Subcutaneous adipose tissue (tissue), 4 donors: Measurements from ENCODE around the gene STK17B. TPM values are rescaled to one million over a fixed set of nuclear protein-coding genes. Genes with fewer than 3 reads are reported as not detected.

Experiments
- total RNA-seq, 4 donors: library from RNA; depleted of rRNA; stranded (reverse); fragments of >200 nt; gene quantifications; one replicate each; pipeline ENCODE4 v1.1.0, GENCODE V29; 2016
- TF ChIP-seq, protein P1 (sequence below): fragments of 450-650 bp; IDR thresholded peaks from one replicate; pipeline ENCODE4 v1.5.1; 2016; ENCODE audit warnings: low read depth, mild to moderate bottlenecking, control low read depth, antibody characterized with exemption, moderate library complexity

Gene STK17B
- total RNA-seq, 4 donors from 2014 or later, result 49.0 to 109 (median 102) TPM

DNA sequence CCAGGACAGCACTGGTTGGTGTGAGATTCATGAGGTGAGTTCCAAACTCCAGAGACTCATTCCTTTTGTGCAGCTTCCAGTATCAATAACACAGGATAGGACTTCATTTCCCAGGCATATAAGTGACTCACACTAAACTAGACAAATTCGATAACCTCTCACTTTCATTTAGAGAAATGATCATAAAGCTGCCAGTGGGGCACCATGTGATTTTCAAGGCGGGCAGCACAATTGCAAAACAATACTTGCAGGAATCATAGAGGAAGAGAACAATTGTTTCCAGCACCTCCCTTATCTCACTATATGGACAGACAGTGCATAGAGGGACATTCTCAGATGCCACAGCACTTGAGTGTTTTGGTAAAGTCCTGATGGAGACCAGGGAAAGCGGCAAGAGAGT lies 71.5 kb downstream of the STK17B start:
- TF ChIP-seq, protein P1, sequence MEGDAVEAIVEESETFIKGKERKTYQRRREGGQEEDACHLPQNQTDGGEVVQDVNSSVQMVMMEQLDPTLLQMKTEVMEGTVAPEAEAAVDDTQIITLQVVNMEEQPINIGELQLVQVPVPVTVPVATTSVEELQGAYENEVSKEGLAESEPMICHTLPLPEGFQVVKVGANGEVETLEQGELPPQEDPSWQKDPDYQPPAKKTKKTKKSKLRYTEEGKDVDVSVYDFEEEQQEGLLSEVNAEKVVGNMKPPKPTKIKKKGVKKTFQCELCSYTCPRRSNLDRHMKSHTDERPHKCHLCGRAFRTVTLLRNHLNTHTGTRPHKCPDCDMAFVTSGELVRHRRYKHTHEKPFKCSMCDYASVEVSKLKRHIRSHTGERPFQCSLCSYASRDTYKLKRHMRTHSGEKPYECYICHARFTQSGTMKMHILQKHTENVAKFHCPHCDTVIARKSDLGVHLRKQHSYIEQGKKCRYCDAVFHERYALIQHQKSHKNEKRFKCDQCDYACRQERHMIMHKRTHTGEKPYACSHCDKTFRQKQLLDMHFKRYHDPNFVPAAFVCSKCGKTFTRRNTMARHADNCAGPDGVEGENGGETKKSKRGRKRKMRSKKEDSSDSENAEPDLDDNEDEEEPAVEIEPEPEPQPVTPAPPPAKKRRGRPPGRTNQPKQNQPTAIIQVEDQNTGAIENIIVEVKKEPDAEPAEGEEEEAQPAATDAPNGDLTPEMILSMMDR, result no peak

DNA sequence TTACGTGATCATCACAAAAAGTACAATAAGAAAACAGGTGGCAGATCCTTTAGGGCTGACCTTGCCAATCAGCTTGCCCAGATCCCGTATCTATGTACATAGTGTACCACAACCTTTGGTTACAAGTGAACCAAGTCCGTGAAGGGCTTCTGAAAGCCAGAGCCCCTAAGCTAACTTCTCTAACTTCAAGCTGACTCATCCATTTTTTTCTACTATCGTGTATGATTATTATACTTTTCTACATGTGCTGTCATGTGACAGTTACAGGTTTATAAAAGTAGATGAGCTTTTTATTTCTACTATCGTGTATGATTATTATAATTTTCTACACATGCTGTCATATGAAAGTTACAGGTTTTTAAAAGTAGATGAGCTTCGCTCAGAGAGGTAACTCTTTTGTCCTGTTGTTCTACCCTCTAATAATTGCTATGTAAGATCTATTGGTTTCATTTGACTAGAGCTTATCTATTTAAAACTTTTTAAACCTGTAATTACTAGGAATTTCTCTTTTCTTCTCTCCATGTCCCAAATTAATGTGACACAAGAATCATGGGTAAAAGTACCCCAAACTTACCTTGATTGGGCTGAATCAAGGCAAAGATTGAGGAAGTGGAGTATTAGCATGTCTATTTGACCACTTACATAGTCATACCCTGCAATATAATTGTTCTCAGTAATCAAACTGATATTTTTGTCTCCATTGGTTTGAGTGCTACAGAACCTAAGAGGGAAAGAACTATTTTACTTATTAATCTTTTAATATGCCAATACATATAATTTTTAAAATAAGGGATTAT lies 73.3 kb downstream of the STK17B start:
- TF ChIP-seq, protein P1, result no peak

- TF ChIP-seq, protein P1, result no peak
Measured at GRCh38 chr2:196096982-196097745, 74.2 kb downstream of the STK17B start.

DNA sequence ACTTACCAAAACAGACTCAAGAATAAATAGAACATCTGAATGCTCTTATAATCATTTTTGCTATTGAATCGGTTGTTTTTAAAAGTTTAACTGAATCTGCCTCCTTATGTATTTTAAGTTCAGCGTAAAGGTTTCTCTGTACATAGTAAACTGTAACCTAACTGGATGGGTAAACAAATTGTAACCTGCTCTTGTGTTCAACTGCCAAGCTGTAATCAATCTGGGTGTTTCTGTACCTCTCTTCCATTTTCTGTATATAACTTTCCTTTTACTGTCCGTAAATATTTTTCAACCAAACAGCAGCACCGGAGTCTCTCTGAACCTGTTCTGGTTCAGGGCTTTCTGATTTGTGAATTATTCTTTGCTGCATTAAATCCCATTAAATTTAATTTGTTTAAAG lies 75.1 kb downstream of the STK17B start:
- TF ChIP-seq, protein P1, result no peak

DNA sequence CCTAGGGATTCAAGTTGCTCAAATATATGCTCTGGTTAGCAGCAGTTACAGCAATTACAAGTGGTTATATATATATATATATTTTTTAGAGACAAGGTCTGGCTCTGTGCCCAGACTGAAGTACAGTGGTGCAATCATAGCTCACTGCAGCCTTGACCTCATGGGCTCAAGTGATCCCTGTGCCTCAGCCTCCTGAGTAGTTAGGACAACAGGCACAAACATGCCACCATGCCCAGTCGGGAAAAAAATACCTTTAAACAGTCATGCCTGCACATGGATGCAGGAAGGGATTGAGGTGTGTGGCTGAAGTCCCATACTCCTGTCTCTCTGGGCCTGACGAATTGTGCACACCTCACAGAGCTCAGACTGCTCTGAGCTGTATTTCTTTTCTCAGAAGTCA lies 83.2 kb downstream of the STK17B start:
- TF ChIP-seq, protein P1, result no peak

DNA sequence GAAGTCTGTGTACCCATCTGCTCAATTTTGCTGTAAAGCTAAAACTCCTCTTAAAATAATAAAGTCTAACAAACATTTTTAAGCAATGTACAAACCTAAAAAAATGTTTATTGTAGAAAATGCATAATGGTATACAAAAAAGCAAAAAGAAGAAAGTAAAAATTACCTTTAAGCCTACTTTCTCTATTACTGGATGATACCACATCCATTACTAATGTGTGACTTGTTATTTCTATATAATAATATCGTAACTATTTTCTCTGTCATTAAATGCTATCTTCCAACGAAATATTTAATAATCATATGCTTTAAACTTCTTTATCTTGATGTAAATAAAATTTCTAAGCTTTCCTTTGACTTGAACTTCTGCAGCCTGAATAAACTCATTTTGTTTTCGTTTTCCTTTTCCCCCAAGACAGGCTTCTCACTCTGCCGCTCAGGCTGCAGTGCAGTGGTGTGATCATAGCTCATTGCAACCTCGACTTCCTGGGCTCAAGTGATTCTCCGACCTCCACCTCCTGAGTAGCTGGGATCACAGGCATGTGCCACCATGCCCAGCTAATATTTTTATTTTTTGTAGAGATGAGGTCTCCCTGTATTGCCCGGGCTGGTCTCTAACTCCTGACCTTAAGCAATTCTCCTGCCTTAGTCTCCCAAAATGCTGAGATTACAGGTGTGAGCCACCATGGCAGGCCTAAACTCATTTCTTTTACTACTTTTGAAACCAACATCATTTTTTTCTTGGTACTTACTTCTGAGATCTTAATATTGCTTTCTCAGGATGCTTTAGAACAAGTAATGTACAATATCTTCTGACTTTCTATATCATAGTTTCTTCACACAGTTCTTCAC lies 84.6 kb downstream of the STK17B start:
- TF ChIP-seq, protein P1, result no peak
